Cardiac muscle cell (in vitro differentiated cells and primary cell): ENCODE measurements around the gene IQGAP2. TPM values are rescaled to one million over a fixed set of nuclear protein-coding genes. Genes with fewer than 3 reads are reported as not detected.
"Not testable (repeated sequence)": the region's sequence is repeated elsewhere in the genome, so short reads cannot be mapped to it uniquely, and the experiment has no call there.

Experiments
- DNase-seq, 2 donors: peaks; one replicate each; pipeline versions ENCODE4 v3.0.0 to v3.0.0-alpha.2; 2010 to 2017; ENCODE audit warnings: low read depth in 1 of 2, low spot score in 1 of 2
- H3K27ac ChIP-seq: fragments of 200-600 bp; sonication (generic); 2 replicates; pipeline ENCODE4 v1.5.1; 2016
- H3K27me3 ChIP-seq: fragments of 200-600 bp; sonication (generic); 2 replicates; pipeline ENCODE4 v1.6.0; 2016; ENCODE audit warnings: control low read depth
- H3K36me3 ChIP-seq: fragments of 200-600 bp; sonication (generic); 2 replicates; pipeline ENCODE4 v1.5.1; 2016; ENCODE audit warnings: control low read depth
- H3K4me1 ChIP-seq: fragments of 200-600 bp; sonication (generic); 2 replicates; pipeline ENCODE4 v1.8.1; 2017; ENCODE audit warnings: low read depth, mild to moderate bottlenecking, mixed run types
- H3K4me3 ChIP-seq: fragments of 200-600 bp; sonication (generic); 2 replicates; pipeline ENCODE4 v1.5.1; 2016; ENCODE audit warnings: mild to moderate bottlenecking
- H3K9me3 ChIP-seq: fragments of 200-600 bp; sonication (generic); 2 replicates; pipeline ENCODE4 v1.5.1; 2017; ENCODE audit warnings: low read depth, mild to moderate bottlenecking, control low read depth
- CTCF ChIP-seq: IDR thresholded peaks from 2 replicates; pipeline ENCODE4 v1.5.1; 2012; ENCODE audit warnings: low read depth, mild to moderate bottlenecking, low read length
- polyA plus RNA-seq: library from polyadenylated mRNA; unstranded; fragments of >200 nt; fragmentation: Nextera tagmentation; extraction: Ambion mirVana; gene quantifications from 2 replicates; pipeline ENCODE4 v1.2.1, GENCODE V29; 2016
- total RNA-seq: library from RNA; depleted of rRNA; stranded (reverse); fragments of >200 nt; gene quantifications from 2 replicates; pipeline ENCODE4 v1.2.3, GENCODE V29; 2016

IQGAP2 gene
- total and polyA plus RNA-seq, 2 experiments from 2014 or later, result 4.1 to 10.8 TPM

GRCh38 chr5:76504901-76505564 lies 101.9 kb downstream of the IQGAP2 start:
- TF ChIP-seq CTCF, result no peak
- Histone ChIP-seq H3K4me3 (no peak overlapping the region), H3K9me3 (no peaks in the 10 kb centered on the region), H3K36me3 (no peaks in the 10 kb centered on the region), H3K27me3 (no peaks in the 10 kb centered on the region), H3K4me1 (no peaks in the 10 kb centered on the region), H3K27ac (no peak overlapping the region)
- no peak for DNase-seq

GRCh38 chr5:76513476-76513875 lies 110.4 kb downstream of the IQGAP2 start:
- TF ChIP-seq CTCF, result no peak
- Histone ChIP-seq H3K36me3 (no peaks in the 10 kb centered on the region), H3K4me3 (no peak overlapping the region), H3K9me3 (no peaks in the 10 kb centered on the region), H3K27me3 (no peaks in the 10 kb centered on the region), H3K4me1 (peaks cover 4% of the 10 kb centered on the region), H3K27ac (no peak overlapping the region)
- no peak for DNase-seq

- no peak overlapping the region for H3K4me3 ChIP-seq
- H3K4me1 ChIP-seq, result peaks cover 4% of the 10 kb centered on the region
- H3K36me3 ChIP-seq, result no peaks in the 10 kb centered on the region
- H3K27me3 ChIP-seq, result no peaks in the 10 kb centered on the region
- no peak for TF ChIP-seq CTCF
- DNase-seq, result no peak
- H3K9me3 ChIP-seq, result no peaks in the 10 kb centered on the region
- H3K27ac ChIP-seq, result no peak overlapping the region
Observed at GRCh38 chr5:76514292-76514691, 111.2 kb downstream of the IQGAP2 start.

- H3K4me3 ChIP-seq, result no peak overlapping the region
- H3K27ac ChIP-seq, result no peak overlapping the region
- no peaks in the 10 kb centered on the region for H3K27me3 ChIP-seq
Observed at GRCh38 chr5:76514713-76515112, 111.6 kb downstream of the IQGAP2 start.

GRCh38 chr5:76517334-76517733 lies 114.2 kb downstream of the IQGAP2 start:
- no peak for TF ChIP-seq CTCF
- Histone ChIP-seq H3K4me1 (peaks cover 4% of the 10 kb centered on the region), H3K27me3 (no peaks in the 10 kb centered on the region), H3K36me3 (no peaks in the 10 kb centered on the region), H3K9me3 (no peaks in the 10 kb centered on the region), H3K27ac (no peak overlapping the region), H3K4me3 (no peak overlapping the region)
- no peak for DNase-seq

More at GRCh38 chr5:76514713-76515112, 111.6 kb downstream of the IQGAP2 start:
- peaks cover 4% of the 10 kb centered on the region for H3K4me1 ChIP-seq
- TF ChIP-seq CTCF, result no peak
- no peak for DNase-seq
- H3K9me3 ChIP-seq, result no peaks in the 10 kb centered on the region
- no peaks in the 10 kb centered on the region for H3K36me3 ChIP-seq

GRCh38 chr5:76518246-76518645 lies 115.2 kb downstream of the IQGAP2 start:
- not testable (repeated sequence) for H3K36me3 ChIP-seq, DNase-seq, H3K27ac ChIP-seq, H3K27me3 ChIP-seq, H3K9me3 ChIP-seq, H3K4me3 ChIP-seq, H3K4me1 ChIP-seq
